NAMALWA (cell line): ENCODE measurements around the gene NLRC5.

Experiments
- DNase-seq: peaks from one replicate; pipeline ENCODE4 v3.0.0-alpha.2; 2015; ENCODE audit warnings: low spot score

Gene NLRC5

DNA sequence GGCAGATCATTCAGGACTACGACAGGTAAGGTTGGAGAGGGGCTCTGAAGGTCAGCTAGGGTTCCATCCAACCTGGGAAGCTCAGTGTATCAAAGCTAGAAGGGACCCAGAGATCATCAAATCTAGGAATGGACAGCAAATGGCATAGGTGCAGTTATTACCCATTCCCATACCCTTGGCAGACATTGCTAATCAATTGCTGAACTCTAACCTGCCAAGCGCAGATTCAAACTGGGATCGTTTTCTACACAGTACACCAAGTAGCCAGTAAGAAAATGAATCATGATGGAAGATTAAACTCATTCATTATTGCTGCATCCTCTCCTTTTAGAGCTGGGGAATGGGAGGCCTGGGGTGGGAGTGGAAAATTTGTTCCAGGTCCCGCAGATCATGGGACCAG is 136.6 kb downstream of the NLRC5 start:
- no peak for DNase-seq

DNA sequence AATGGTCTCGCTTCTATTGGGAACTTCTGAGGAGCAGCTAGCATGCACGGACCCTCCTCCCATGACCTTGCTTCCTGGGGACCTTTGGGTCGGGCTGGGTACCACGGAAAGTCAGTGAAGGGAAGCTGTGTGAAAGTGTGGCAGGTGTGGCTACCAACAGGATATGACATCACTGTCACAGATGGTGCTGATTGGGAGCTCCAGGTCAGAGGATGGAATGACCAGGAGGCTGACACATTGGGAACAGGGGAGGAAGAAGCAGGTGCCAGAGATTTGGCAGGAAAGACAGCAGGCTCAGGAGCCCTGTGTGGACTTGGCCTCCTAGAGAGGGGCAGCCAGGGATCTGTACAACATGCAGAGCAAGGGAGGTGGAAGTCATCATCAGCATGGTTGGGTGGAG is 137.1 kb downstream of the NLRC5 start:
- DNase-seq, result no peak

DNA sequence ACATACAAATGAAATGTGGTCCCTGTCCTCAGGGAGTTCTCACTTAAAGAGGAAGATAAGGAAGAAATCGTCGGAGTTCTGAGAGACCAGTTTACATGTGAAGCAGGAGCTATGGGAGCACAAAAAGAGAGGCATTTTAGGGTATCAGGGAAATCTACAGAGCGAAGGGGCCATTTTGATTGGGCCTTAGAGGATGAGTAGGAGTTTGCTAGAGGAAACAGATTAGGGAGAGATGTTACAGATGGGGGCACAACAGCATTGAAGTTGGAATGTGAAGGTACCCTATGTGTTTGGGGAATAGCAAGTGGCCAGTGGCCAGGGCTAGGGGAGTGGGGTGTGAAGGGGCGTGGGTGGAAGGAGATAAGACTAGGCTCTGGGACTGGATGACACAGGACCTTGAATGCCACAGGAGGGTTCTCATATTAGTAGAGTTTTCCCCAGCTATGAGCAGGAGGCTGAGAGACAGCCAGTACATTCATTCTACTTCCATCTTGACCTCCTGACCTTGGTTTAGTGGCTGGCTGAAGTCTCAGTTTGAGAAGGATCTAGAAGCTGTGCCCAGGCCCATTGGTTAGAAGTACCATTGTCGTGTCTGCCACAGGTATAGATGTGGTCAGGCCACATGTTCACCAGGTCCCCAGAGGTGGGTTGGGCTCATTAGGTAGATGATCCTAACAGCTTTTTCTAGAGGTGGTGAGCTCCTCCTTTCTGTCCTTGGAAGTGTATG is 137.8 kb downstream of the NLRC5 start:
- no peak for DNase-seq

DNA sequence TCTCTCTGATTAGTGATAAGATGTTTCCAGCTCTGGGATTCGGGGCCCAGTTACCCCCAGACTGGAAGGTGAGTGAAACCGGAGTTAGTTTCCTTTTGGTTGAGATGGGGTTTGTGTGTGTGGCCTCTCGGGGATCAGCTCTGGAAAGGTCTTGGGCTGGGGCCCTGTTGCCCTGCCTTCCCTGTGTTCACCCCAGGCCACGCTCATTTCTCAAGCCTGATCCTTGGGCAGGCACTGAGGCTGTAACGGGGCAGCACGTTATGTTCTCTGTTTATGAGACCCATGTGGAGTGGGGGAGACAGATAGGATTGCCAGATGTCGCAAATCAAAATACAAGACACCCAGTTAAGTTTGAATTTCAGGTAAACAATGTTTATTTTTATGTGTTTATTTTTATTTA is 138.5 kb downstream of the NLRC5 start:
- no peak for DNase-seq

DNA sequence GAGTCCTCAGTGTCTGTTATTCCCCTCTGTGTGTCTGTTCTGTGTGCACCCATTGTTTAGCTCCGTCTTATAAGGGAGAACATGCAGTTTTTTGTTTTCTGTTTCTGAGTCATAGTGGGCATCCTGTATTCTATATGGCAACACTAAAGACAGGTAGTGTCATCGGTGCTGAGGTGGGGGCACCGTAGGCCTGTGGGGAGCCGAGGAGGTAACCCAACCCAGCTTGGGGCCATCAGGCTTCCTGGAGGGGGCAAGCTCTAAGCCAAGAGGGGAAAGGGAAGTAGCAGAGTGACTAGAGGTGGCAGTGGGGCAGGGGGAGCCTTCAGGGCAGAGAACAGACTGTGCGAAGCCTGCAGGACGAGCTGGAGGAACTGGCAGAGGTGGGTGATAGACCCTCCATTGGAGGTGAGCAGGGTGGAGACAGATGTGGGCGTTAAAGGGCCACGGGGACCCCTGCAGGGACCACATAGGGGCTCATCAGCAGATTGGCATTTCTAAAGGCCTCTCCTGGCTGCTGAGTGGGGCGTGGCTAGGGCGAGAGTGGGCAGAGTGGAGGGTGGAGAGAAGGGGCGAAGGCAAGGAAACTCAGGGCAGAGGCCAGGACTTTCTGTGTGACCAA is 139.5 kb downstream of the NLRC5 start:
- no peak for DNase-seq

DNA sequence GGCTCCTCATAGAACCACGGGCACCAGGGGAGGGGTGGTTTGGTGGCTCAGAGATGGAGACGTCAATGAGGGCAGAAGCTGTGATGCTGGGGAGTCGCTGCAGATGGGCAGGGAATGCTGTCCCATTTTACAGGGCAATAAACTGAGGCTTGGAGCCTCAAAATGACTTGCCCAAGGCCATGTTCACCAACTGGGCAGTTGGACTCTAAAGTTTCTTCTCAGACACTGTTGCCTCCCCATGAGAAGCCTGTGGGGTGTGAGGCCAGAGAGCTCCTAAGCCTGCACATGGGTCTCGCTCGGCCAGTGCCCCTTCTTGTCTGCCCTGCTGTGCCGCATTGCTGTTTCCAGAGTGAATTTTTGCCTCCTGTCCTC is 141.6 kb downstream of the NLRC5 start:
- no peak for DNase-seq

DNA sequence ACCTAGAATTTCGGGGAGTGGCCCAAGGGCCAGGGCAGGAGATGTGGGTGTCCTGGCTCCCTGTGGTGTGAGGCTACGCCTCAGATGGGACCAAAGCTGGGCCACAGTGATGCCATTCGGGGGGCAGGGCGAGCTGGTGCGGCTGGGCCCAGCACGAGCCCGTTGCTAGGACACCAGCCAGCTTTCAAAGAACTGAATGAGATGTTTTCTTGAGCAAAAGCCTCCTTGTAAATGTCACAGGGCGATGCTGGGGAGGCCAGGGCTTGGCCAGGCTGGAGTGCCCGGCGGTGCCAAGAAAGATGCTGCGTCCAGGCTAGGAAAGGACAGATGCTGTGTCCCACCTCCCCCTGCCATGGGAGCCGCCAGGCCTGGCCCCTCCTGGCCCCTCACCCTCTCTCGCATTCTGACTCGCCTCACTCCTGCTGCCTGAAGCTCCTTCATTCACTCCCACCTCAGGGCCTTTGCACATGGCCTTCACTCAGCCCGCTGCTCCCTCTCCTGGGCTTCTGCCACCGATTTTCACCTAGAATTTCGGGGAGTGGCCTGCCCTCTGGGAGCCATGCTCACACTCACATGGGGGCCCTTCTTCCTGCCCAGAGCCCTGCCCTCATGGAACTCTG is 142.1 kb downstream of the NLRC5 start:
- DNase-seq, result no peak

DNA sequence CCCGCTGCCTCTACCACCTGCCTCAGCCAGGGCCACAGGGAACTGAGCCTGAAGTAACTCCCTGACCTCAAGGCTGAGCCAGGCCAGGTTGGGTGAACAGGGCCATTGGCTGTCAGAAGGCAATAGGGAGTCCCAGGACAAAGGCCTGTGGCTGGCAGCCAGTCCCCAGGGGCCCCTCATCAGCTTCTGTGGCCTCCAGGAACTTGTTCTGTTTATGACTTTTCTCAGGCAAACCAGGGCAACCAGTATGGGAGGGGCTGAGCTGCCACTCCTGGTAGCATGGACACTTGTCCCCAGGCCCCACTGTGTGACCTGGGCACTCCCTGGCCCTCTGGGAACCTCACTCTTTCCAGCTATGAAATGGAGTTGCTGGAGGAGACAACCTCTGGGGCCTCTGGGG is 143.1 kb downstream of the NLRC5 start:
- DNase-seq, result no peak

DNA sequence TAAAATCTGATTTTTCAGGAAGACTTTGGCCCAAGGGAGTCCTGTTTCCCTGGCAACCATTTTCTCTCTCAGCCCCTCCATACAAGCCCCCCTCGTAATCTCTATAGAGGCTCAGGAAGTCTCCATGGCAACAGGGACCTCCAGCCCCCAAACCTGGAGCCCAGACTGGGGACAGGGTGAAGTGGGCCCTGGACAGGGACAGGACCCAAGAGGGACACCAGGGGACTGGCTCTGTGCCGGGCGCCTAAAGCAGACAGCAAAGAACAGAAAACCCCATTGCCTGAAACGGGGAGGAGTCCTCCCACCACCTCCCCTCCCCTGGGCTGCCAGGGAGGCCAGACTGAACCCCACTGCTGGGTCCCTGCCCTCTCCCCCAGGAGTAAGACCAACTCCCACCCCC is 143.7 kb downstream of the NLRC5 start:
- DNase-seq, result no peak
